Gastrocnemius medialis (tissue), 4 donors: Measurements from ENCODE around the gene FDX1. TPM values are rescaled to one million over a fixed set of nuclear protein-coding genes. Genes with fewer than 3 reads are reported as not detected.
A peak's percentile ranks its signal among the peaks of the same experiment; 100 is the strongest.

Experiments
- ATAC-seq, 2 donors: fragments of 150-250 bp; one replicate each; pipeline ENCODE4 v1.9.1; 2016
- DNase-seq, 2 donors: peaks; one replicate each; pipeline ENCODE4 v3.0.0-alpha.2; 2019
- H3K27ac ChIP-seq, 4 donors: fragments of 200-600 bp; sonication (generic); 1 replicate in 1 of 4; 2 replicates in 3 of 4; pipeline ENCODE4 v1.5.1; 2016 to 2018; ENCODE audit warnings: mild to moderate bottlenecking in 2 of 4, moderate library complexity in 1 of 4
- H3K27me3 ChIP-seq, 3 donors: fragments of 200-600 bp; sonication (generic) in 2 of 3; 1 replicate in 1 of 3; 2 replicates in 2 of 3; pipeline versions ENCODE4 v1.5.1 to v1.6.0; 2016 to 2019; ENCODE audit warnings: mild to moderate bottlenecking in 1 of 3, moderate library complexity in 1 of 3
- H3K36me3 ChIP-seq, 2 donors: fragments of 200-600 bp; sonication (generic) in 1 of 2; one replicate each; pipeline ENCODE4 v1.5.1; 2017 to 2018
- H3K4me1 ChIP-seq, 2 donors: fragments of 200-600 bp; sonication (generic) in 1 of 2; one replicate each; pipeline ENCODE4 v1.5.1; 2016 to 2017; ENCODE audit warnings: mild to moderate bottlenecking in 2 of 2
- H3K4me3 ChIP-seq, 4 donors: fragments of 200-600 bp; sonication (generic) in 3 of 4; 1 replicate in 1 of 4; 2 replicates in 3 of 4; pipeline ENCODE4 v1.5.1; 2016 to 2019; ENCODE audit warnings: mild to moderate bottlenecking in 2 of 4
- H3K9me3 ChIP-seq, 3 donors: fragments of 200-600 bp; sonication (generic) in 2 of 3; 1 replicate in 1 of 3; 2 replicates in 2 of 3; pipeline ENCODE4 v1.5.1; 2016 to 2019
- POLR2A ChIP-seq, 2 donors: fragments of 450-650 bp; IDR thresholded peaks; one replicate each; pipeline ENCODE4 v1.6.1; 2017; ENCODE audit warnings: antibody characterized with exemption in 2 of 2, mild to moderate bottlenecking in 2 of 2, moderate library complexity in 2 of 2
- in situ Hi-C, 4 donors: fragments of 200-750 bp; cut with MboI; loops; one replicate each; pipeline versions ENCODE4 v1.15.0 to v1.8.0; 2017; ENCODE audit warnings: low sequenced_read_pairs in 4 of 4
- intact Hi-C: fragments of 100-400 bp; cut with DNase I; formaldehyde crosslinking; loops from one replicate; pipeline ENCODE4 v1.15.1; 2023; ENCODE audit warnings: low total_unique reads
- total RNA-seq, 4 donors: library from RNA; depleted of rRNA; stranded (reverse); fragments of >200 nt; gene quantifications; one replicate each; pipeline versions ENCODE4 v1.1.0 to v1.2.3, GENCODE V29; 2016
- TF ChIP-seq, protein P1 (sequence below), 5 experiments: fragments of 450-650 bp in 3 of 5; fragments of 200-600 bp in 2 of 5; sonication (generic) in 2 of 5; IDR thresholded peaks in 4 of 5; conservative IDR thresholded peaks in 1 of 5; 1 replicate in 4 of 5; 2 replicates in 1 of 5; pipeline ENCODE4 v1.5.1; 2016 to 2019; ENCODE audit warnings: antibody characterized with exemption in 5 of 5, mild to moderate bottlenecking in 3 of 5, moderate library complexity in 3 of 5

FDX1 gene
- total RNA-seq, 4 donors from 2014 or later: 13.3 to 25.0 (median 21.3) TPM

DNA sequence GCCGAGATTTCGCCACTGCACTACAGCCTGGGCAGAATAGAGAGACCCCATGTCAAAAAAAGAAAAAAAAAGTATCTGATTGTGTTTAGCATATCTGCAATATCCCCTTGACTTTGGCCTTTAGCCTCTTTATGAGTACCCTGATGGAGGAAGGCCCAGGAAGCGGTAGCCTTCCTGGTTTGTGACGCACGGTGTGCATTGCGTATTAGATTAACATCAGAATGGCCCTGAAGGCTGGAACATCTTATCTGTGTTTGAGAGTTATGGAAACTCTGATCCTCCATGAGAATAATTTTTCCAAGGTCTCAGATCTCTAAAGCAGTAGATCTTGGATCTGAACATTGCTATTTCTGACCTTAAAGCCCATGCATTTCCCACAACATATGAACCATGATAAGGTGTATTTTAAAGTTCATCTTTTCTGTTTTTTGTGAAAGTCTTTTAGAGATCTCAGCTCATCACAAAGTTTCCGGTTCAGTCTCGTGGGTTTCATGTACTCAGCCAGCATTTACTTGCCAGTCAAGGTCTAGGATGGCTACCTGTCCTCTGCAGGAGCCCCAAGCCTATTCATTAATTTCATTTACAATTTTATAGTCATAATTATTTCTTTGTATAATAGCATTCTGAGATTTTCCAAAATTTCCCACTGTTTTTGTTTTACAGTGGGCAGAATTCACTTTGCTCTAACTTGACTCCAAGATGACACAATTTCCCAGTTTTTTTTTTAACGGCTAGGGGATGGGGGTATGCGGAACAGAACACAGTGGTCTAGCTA, 605 bp upstream of the FDX1 start:
- no peak for TF ChIP-seq POLR2A (IDR thresholded peaks at IDR 0.05)
- TF ChIP-seq, protein P1, sequence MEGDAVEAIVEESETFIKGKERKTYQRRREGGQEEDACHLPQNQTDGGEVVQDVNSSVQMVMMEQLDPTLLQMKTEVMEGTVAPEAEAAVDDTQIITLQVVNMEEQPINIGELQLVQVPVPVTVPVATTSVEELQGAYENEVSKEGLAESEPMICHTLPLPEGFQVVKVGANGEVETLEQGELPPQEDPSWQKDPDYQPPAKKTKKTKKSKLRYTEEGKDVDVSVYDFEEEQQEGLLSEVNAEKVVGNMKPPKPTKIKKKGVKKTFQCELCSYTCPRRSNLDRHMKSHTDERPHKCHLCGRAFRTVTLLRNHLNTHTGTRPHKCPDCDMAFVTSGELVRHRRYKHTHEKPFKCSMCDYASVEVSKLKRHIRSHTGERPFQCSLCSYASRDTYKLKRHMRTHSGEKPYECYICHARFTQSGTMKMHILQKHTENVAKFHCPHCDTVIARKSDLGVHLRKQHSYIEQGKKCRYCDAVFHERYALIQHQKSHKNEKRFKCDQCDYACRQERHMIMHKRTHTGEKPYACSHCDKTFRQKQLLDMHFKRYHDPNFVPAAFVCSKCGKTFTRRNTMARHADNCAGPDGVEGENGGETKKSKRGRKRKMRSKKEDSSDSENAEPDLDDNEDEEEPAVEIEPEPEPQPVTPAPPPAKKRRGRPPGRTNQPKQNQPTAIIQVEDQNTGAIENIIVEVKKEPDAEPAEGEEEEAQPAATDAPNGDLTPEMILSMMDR (IDR thresholded peaks at IDR 0.05 in 4 of 5, conservative IDR thresholded peaks at IDR 0.05 in 1 of 5): no peak
- H3K27ac ChIP-seq: peak overlapping the region; percentile 85 to 92 (median 90)
- in situ Hi-C loops (no loop called here), intact Hi-C loops (loop anchor here (2.0 kb wide), 1 partner anchor 52 kb away; no protein-coding TSS in a partner anchor)
- H3K9me3 ChIP-seq: no peaks in the 10 kb centered on the region
- H3K4me3 ChIP-seq: peak overlapping the region; percentile 62 to 88 (median 68)
- DNase-seq (no peak), ATAC-seq (no peak)
- H3K27me3 ChIP-seq: no peaks in the 10 kb centered on the region
- H3K36me3 ChIP-seq: no peaks in the 10 kb centered on the region
- peaks cover 21 to 24% of the 10 kb centered on the region in 2 donors for H3K4me1 ChIP-seq

DNA sequence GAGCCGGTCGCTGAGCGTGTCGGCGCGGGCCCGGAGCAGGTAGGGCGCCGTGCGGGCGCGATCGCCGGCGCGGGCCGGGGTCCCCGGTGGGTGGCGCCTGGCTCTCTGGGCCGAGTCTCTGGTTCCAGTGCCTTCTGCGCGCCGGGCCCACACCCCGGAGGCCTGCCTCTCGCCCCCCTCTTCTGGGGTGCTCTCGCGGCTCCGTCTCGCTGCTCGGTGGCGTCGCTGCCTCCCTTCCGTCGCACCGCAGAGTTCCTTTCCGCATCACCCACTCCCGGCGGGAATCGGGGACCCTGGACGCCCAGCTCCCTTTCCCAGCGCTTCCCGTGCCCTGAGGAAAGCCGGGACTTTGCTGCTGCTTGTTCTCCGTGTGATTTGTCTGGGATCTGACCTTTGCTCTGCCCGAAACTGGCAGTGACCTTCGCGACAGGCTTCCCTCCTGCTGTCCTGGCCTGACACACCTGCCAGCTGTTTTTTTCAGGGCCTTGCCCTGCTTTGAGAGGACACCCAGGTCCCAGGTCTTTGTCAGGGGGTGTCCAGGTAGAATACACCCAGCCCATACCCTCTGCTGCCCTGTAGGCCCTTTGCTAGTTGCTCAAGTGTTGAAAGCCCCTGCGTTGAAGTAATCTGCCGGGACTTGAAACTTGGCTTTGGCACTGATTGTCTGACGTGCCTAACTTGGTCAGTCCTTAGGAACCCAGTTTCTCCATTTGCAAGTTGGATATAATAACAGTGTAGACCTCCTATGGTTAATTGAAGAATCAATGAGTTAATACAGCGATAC, 711 bp downstream of the FDX1 start:
- intact Hi-C loops: loop anchor here (10.0 kb wide), 2 partner anchors 336 to 486 kb away; partner anchors contain the start of gene ZC3H12C
- DNase-seq: peak in 1 of 2 donors; percentile 28
- Histone ChIP-seq H3K27me3 (no peaks in the 10 kb centered on the region), H3K4me3 (peak overlapping the region; percentile 62 to 88 (median 68)), H3K4me1 (peaks cover 25 to 27% of the 10 kb centered on the region in 2 donors), H3K9me3 (no peaks in the 10 kb centered on the region), H3K36me3 (no peaks in the 10 kb centered on the region), H3K27ac (peak overlapping the region; percentile 85 to 92 (median 90))
- TF ChIP-seq, protein P1 (IDR thresholded peaks at IDR 0.05 in 4 of 5, conservative IDR thresholded peaks at IDR 0.05 in 1 of 5): peak in 1 of 5 experiments; percentile 42
- TF ChIP-seq POLR2A (IDR thresholded peaks at IDR 0.05): no peak
- in situ Hi-C loops: loop anchor here in 2 of 4 donors (10.0 kb wide), 2 partner anchors 56 to 226 kb away; no protein-coding TSS in a partner anchor
- peak; percentile 59 to 65 for ATAC-seq

DNA sequence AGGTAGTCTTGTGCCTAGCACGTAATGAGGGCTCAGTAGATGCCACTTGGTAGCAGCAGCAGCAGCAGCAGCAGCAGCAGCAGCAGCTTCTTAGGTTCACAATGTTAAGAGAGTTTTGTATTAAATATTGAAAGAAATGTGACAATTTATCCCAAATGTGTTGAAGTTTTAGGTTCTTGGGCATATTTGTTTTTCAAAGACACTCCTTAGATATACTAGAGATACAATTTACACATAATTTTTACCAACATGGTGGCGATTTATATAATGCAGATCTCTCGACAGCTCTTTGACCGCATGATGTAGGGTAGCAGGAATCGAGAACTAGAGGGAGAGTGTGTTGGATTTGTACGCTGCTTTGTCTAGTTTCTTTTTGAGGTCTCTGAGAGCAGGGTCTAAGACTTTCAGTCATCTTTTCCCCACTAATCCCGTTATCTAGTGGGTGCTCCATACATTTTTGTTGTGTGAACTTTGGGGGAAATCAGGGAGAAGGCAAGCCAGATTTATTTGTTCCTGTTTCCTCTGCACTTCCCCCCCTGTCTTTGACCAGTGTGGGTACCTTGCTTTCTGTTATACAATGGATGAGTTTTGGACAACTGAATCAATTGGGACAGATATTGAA, 1.4 kb downstream of the FDX1 start:
- peak overlapping the region; percentile 85 to 92 (median 90) for H3K27ac ChIP-seq
- no peak for ATAC-seq
- TF ChIP-seq POLR2A (IDR thresholded peaks at IDR 0.05): no peak
- TF ChIP-seq, protein P1 (IDR thresholded peaks at IDR 0.05 in 4 of 5, conservative IDR thresholded peaks at IDR 0.05 in 1 of 5): no peak

DNA sequence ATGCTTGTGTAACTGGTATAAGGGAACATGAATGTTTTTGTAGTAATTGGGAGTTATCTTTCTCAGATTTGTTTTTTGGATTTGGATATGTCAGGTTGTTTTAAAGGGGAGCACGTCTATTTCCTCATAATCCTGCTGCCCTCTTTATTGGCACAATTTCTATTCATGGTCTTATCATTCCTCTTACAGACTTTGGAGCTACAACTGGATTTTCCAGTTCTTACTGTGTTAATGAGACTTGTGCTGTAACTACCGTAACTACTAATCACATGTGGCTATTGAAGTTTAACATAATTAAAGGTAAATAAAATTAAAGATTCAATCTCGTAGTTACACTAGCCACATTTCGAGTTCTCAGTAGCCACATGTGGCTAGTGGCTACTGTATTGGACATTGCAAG, 1.9 kb downstream of the FDX1 start:
- Histone ChIP-seq H3K36me3 (no peaks in the 10 kb centered on the region), H3K27me3 (no peaks in the 10 kb centered on the region), H3K27ac (peak overlapping the region in 2 of 4 donors; percentile 89 to 92), H3K9me3 (no peaks in the 10 kb centered on the region), H3K4me1 (peaks cover 28 to 38% of the 10 kb centered on the region in 2 donors), H3K4me3 (peak overlapping the region in 3 of 4 donors; percentile 62 to 88 (median 73))
- in situ Hi-C loops (loop anchor here in 2 of 4 donors (10.0 kb wide), 2 partner anchors 57 to 227 kb away; no protein-coding TSS in a partner anchor), intact Hi-C loops (loop anchor here (10.0 kb wide), 2 partner anchors 337 to 487 kb away; partner anchors contain the start of gene ZC3H12C)
- DNase-seq: no peak
- TF ChIP-seq, protein P1 (IDR thresholded peaks at IDR 0.05 in 4 of 5, conservative IDR thresholded peaks at IDR 0.05 in 1 of 5): no peak
- no peak for TF ChIP-seq POLR2A (IDR thresholded peaks at IDR 0.05)
- ATAC-seq: no peak

More for the DNA sequence above, 1.4 kb downstream of the FDX1 start:
- intact Hi-C loops (loop anchor here (10.0 kb wide), 2 partner anchors 336 to 486 kb away; partner anchors contain the start of gene ZC3H12C), in situ Hi-C loops (loop anchor here in 2 of 4 donors (10.0 kb wide), 2 partner anchors 56 to 226 kb away; no protein-coding TSS in a partner anchor)
- Histone ChIP-seq H3K9me3 (no peaks in the 10 kb centered on the region), H3K4me1 (peaks cover 28 to 34% of the 10 kb centered on the region in 2 donors), H3K36me3 (no peaks in the 10 kb centered on the region), H3K4me3 (peak overlapping the region; percentile 62 to 88 (median 68)), H3K27me3 (no peaks in the 10 kb centered on the region)
- no peak for DNase-seq
